ENCODE measurements around the gene USP31. TPM values are rescaled to one million over a fixed set of nuclear protein-coding genes. Genes with fewer than 3 reads are reported as not detected.

The USP31 gene
- total RNA-seq, 6 experiments from 2014 or later = 7.1 to 12.8 (median 9.0) TPM

DNA sequence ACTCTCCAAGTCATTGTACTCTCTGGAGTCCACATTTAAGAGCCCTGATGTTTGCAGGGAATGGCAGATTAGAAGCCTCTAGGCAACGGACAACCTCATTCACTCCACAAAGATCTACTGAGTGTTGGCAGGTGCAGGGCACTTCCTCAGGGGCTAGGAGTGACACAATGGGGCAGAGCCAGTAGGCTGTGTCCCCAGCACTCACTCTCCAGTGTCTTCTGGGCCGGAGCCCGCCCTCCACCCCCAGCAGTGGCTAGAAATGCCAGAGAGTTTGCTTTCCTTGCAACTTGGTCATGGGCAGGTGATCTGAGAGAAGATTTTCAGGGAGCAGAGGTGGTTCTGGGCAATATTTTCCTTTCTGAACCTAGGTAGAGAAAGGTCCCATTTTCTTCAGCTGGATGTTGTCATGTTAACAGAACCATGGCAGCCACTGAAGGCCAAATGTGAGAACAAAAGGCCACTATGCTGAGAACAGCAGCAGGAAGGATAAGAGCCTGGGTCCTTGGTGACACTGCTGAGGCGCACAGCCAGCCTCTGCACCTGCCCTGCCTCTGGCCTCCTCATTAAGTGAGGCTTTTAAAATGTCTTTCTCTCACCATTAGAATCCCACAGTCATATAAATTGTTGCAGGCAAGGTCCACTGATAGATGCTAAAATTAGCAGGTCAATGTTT is 96.2 kb downstream of the USP31 start:
- no peak overlapping the region for H3K4me3 ChIP-seq
- H3K27ac ChIP-seq = no peak overlapping the region
- intact Hi-C loops (cut with DNase I) = no loop called here
- no peaks in the 10 kb centered on the region for H3K9me3 ChIP-seq
- ATAC-seq (no peak), DNase-seq (no peak)
- 67% methylated on average over 1 of the region's 4 CpGs for WGBS (ENCODE audit: insufficient coverage, low coverage, low lambda C conversion rate, missing lambda C conversion rate)
- TF ChIP-seq, protein P1, sequence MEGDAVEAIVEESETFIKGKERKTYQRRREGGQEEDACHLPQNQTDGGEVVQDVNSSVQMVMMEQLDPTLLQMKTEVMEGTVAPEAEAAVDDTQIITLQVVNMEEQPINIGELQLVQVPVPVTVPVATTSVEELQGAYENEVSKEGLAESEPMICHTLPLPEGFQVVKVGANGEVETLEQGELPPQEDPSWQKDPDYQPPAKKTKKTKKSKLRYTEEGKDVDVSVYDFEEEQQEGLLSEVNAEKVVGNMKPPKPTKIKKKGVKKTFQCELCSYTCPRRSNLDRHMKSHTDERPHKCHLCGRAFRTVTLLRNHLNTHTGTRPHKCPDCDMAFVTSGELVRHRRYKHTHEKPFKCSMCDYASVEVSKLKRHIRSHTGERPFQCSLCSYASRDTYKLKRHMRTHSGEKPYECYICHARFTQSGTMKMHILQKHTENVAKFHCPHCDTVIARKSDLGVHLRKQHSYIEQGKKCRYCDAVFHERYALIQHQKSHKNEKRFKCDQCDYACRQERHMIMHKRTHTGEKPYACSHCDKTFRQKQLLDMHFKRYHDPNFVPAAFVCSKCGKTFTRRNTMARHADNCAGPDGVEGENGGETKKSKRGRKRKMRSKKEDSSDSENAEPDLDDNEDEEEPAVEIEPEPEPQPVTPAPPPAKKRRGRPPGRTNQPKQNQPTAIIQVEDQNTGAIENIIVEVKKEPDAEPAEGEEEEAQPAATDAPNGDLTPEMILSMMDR (IDR thresholded peaks at IDR 0.05) = no peak
- TF ChIP-seq POLR2A (IDR thresholded peaks at IDR 0.05) = no peak
- no peaks in the 10 kb centered on the region for H3K36me3 ChIP-seq
- no peaks in the 10 kb centered on the region for H3K27me3 ChIP-seq
- H3K4me1 ChIP-seq = no peaks in the 10 kb centered on the region

DNA sequence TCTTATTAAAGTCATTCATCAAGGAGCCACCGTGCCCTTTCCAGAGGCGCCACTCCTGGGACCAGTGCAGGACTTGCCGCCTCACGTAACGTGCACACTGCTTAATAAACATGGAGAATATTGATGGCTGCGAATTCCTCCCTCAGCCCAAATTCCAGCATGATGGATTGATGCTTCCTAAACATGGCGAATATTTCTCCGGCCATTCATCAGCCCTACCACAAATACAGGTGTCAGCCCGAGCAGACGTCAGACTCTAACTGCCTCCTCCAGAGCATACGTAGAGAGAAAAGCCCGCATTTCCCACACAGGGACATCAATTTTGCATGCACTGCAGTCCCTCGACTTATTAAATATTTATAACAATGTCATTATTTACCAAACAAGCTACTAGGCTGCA is 97.0 kb downstream of the USP31 start:
- H3K4me1 ChIP-seq = no peaks in the 10 kb centered on the region
- ATAC-seq = no peak
- H3K36me3 ChIP-seq = no peaks in the 10 kb centered on the region
- 63% methylated on average over 8 of the region's 13 CpGs for WGBS (ENCODE audit: insufficient coverage, low coverage, low lambda C conversion rate, missing lambda C conversion rate)
- no peak overlapping the region for H3K27ac ChIP-seq
- no peak overlapping the region for H3K4me3 ChIP-seq
- no peak for TF ChIP-seq POLR2A (IDR thresholded peaks at IDR 0.05)
- TF ChIP-seq, protein P1 (IDR thresholded peaks at IDR 0.05) = no peak
- intact Hi-C loops (cut with DNase I) = no loop called here
- H3K27me3 ChIP-seq = no peaks in the 10 kb centered on the region
- no peaks in the 10 kb centered on the region for H3K9me3 ChIP-seq
- DNase-seq = no peak

DNA sequence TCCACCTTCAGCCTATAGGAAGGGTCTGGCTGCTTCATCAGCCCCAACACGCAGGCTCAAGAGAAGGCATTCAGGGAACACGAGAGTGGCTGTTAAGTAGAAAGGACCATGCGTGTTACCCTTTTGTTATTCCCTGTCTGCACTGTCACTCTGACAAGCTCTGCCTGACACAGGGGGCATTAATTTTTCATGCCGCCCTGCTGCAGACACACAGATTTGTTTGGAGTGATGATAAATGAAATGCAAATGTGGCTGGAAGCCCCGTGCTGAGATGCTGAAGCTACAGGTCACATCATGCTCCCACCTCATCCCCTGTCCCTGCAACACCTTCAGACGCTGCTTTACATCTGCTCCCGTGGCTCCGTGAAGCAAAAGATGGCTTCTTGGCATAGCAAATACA is 97.7 kb downstream of the USP31 start:
- TF ChIP-seq POLR2A (IDR thresholded peaks at IDR 0.05) = no peak
- TF ChIP-seq, protein P1 (IDR thresholded peaks at IDR 0.05) = no peak
- H3K27me3 ChIP-seq = no peaks in the 10 kb centered on the region
- 38% methylated on average over 3 of the region's 8 CpGs for WGBS (ENCODE audit: insufficient coverage, low coverage, low lambda C conversion rate, missing lambda C conversion rate)
- no peaks in the 10 kb centered on the region for H3K4me1 ChIP-seq
- intact Hi-C loops (cut with DNase I) = no loop called here
- no peaks in the 10 kb centered on the region for H3K9me3 ChIP-seq
- DNase-seq (no peak), ATAC-seq (no peak)
- no peak overlapping the region for H3K27ac ChIP-seq
- H3K4me3 ChIP-seq = no peak overlapping the region
- H3K36me3 ChIP-seq = no peaks in the 10 kb centered on the region

DNA sequence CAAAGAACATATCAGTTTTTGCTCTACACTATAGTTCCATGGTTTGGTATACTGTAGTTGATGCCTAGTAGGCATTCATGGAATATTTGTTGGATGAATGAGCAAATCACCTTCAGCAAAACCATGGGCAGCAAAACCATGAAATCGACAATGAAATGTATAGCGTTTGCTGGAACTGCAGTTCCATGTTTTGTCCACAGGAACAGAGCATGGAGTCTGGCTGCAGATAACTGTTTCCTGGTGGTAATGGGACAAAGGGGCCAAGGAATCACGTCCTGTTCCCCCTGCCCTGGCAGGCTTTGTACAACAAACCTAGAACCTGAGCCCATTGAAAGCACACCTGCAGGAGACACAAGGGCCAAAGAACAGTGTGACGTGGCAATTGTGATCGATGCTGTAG is 101.1 kb downstream of the USP31 start:
- no peak for DNase-seq
- TF ChIP-seq, protein P1 (IDR thresholded peaks at IDR 0.05) = no peak
- no peak for TF ChIP-seq POLR2A (IDR thresholded peaks at IDR 0.05)
- no peak overlapping the region for H3K4me3 ChIP-seq
- no peaks in the 10 kb centered on the region for H3K27me3 ChIP-seq
- ATAC-seq = no peak
- no peaks in the 10 kb centered on the region for H3K9me3 ChIP-seq
- WGBS (ENCODE audit: insufficient coverage, low coverage, low lambda C conversion rate, missing lambda C conversion rate) = 51% methylated on average over 4 of the region's 5 CpGs
- intact Hi-C loops (cut with DNase I) = no loop called here
- no peaks in the 10 kb centered on the region for H3K4me1 ChIP-seq
- no peak overlapping the region for H3K27ac ChIP-seq
- no peaks in the 10 kb centered on the region for H3K36me3 ChIP-seq

Measured in right lobe of liver (tissue), 6 donors.